ENCODE measurements around the gene SPECC1L.

The SPECC1L gene

GRCh38 chr22:24331468-24332440 lies 61.1 kb downstream of the SPECC1L start:
- TF ChIP-seq FOXM1 (IDR thresholded peaks at IDR 0.05; ENCODE audit: borderline replicate concordance, low read depth) (no peak), USF1 (IDR thresholded peaks at IDR 0.05) (no peak), CREB1 (IDR thresholded peaks at IDR 0.05; ENCODE audit: low read depth) (no peak)

GRCh38 chr22:24333301-24333700 lies 62.7 kb downstream of the SPECC1L start:
- TF ChIP-seq TCF12 (IDR thresholded peaks at IDR 0.05; ENCODE audit: low read depth) (no peak), REST (IDR thresholded peaks at IDR 0.05; ENCODE audit: low read depth) (no peak), YY1 (IDR thresholded peaks at IDR 0.05; ENCODE audit: low read depth) (no peak), TEAD4 (IDR thresholded peaks at IDR 0.05) (no peak), EP300 (IDR thresholded peaks at IDR 0.05; ENCODE audit: borderline replicate concordance) (no peak)

- TF ChIP-seq RAD21 (IDR thresholded peaks at IDR 0.05; ENCODE audit: low read depth) = no peak
- TF ChIP-seq CREB1 (IDR thresholded peaks at IDR 0.05; ENCODE audit: low read depth) = no peak
- no peak for TF ChIP-seq MAX (IDR thresholded peaks at IDR 0.05)
- TF ChIP-seq EP300 (IDR thresholded peaks at IDR 0.05; ENCODE audit: borderline replicate concordance) = no peak
- TF ChIP-seq ZBTB7A (IDR thresholded peaks at IDR 0.05; ENCODE audit: low read depth) = no peak
- no peak for TF ChIP-seq TCF12 (IDR thresholded peaks at IDR 0.05; ENCODE audit: low read depth)
- no peak for TF ChIP-seq EGR1 (IDR thresholded peaks at IDR 0.05)
- no peak for TF ChIP-seq YY1 (IDR thresholded peaks at IDR 0.05; ENCODE audit: low read depth)
- no peak for TF ChIP-seq NFIC (IDR thresholded peaks at IDR 0.05)
- TF ChIP-seq REST (IDR thresholded peaks at IDR 0.05; ENCODE audit: low read depth) = no peak
- no peak for TF ChIP-seq TAF1 (IDR thresholded peaks at IDR 0.05; ENCODE audit: low read depth)
- TF ChIP-seq USF1 (IDR thresholded peaks at IDR 0.05) = no peak
Measured at GRCh38 chr22:24335496-24335895, 64.9 kb downstream of the SPECC1L start.

- no peak for TF ChIP-seq CREB1 (IDR thresholded peaks at IDR 0.05; ENCODE audit: low read depth)
- TF ChIP-seq USF1 (IDR thresholded peaks at IDR 0.05) = no peak
- TF ChIP-seq FOXM1 (IDR thresholded peaks at IDR 0.05; ENCODE audit: borderline replicate concordance, low read depth) = no peak
- TF ChIP-seq ZBTB7A (IDR thresholded peaks at IDR 0.05; ENCODE audit: low read depth) = no peak
- TF ChIP-seq CEBPB (IDR thresholded peaks at IDR 0.05) = no peak
- no peak for TF ChIP-seq YY1 (IDR thresholded peaks at IDR 0.05; ENCODE audit: low read depth)
- no peak for TF ChIP-seq MAX (IDR thresholded peaks at IDR 0.05)
- no peak for TF ChIP-seq EP300 (IDR thresholded peaks at IDR 0.05; ENCODE audit: borderline replicate concordance)
- TF ChIP-seq REST (IDR thresholded peaks at IDR 0.05; ENCODE audit: low read depth) = no peak
- TF ChIP-seq TAF1 (IDR thresholded peaks at IDR 0.05; ENCODE audit: low read depth) = no peak
- no peak for TF ChIP-seq NFIC (IDR thresholded peaks at IDR 0.05)
- no peak for TF ChIP-seq TCF12 (IDR thresholded peaks at IDR 0.05; ENCODE audit: low read depth)
- TF ChIP-seq TEAD4 (IDR thresholded peaks at IDR 0.05) = no peak
- no peak for TF ChIP-seq RAD21 (IDR thresholded peaks at IDR 0.05; ENCODE audit: low read depth)
- no peak for TF ChIP-seq EGR1 (IDR thresholded peaks at IDR 0.05)
Measured at GRCh38 chr22:24337894-24338645, 67.4 kb downstream of the SPECC1L start.
